ENCODE measurements around the gene LRRFIP2. TPM values are rescaled to one million over a fixed set of nuclear protein-coding genes. Genes with fewer than 3 reads are reported as not detected.

Gene LRRFIP2
- total and polyA plus RNA-seq, 2 experiments from 2014 or later = 29.0 to 48.8 TPM

DNA sequence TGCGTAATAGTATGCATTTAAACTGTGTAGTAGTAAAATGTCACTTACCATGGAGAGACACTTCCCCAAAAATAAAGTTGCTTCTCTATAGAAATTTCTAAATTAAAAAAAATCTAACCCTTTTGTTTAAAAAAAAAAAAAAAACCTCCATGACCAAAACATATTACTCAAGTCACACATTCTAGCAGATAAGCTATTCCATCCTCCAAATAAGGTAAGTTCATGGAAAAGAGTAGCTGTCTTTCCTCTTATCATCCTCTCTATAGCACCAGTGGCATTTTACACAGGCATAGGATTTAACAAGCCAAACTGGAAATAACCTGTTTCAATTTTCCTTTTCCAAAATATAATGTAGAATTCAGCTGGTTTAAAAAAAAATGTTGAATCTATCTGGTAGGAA lies 57.4 kb downstream of the LRRFIP2 start:
- Histone ChIP-seq H2AFZ (no peak overlapping the region), H3K27ac (no peak overlapping the region), H3K4me2 (no peak overlapping the region), H4K20me1 (ENCODE audit: insufficient read depth, poor library complexity, severe bottlenecking) (no peaks in the 10 kb centered on the region), H3K4me1 (ENCODE audit: insufficient read depth) (no peaks in the 10 kb centered on the region), H3K9me2 (replicated peaks; ENCODE audit: insufficient read depth) (no peaks in the 10 kb centered on the region), H3K9me3 (ENCODE audit: low read depth) (no peaks in the 10 kb centered on the region), H3K36me3 (replicated peaks; ENCODE audit: insufficient read depth, low read depth) (no peaks in the 10 kb centered on the region), H3K79me2 (no peaks in the 10 kb centered on the region), H3K27me3 (no peaks in the 10 kb centered on the region), H3K4me3 (no peak overlapping the region)
- whole genome bisulfite sequencing (ENCODE audit: low lambda C conversion rate, missing lambda C conversion rate) = 100% methylated on average over 1 of the region's 1 CpG
- TF ChIP-seq, protein P1, sequence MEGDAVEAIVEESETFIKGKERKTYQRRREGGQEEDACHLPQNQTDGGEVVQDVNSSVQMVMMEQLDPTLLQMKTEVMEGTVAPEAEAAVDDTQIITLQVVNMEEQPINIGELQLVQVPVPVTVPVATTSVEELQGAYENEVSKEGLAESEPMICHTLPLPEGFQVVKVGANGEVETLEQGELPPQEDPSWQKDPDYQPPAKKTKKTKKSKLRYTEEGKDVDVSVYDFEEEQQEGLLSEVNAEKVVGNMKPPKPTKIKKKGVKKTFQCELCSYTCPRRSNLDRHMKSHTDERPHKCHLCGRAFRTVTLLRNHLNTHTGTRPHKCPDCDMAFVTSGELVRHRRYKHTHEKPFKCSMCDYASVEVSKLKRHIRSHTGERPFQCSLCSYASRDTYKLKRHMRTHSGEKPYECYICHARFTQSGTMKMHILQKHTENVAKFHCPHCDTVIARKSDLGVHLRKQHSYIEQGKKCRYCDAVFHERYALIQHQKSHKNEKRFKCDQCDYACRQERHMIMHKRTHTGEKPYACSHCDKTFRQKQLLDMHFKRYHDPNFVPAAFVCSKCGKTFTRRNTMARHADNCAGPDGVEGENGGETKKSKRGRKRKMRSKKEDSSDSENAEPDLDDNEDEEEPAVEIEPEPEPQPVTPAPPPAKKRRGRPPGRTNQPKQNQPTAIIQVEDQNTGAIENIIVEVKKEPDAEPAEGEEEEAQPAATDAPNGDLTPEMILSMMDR (IDR thresholded peaks at IDR 0.05; ENCODE audit: poor library complexity) = no peak
- TF ChIP-seq EZH2 (IDR thresholded peaks at IDR 0.05; ENCODE audit: borderline replicate concordance) (no peak), EZH2phosphoT487 (IDR thresholded peaks at IDR 0.05; ENCODE audit: low read depth, severe bottlenecking, unreplicated experiment) (no peak)
- no peak for DNase-seq (ENCODE audit: low spot score)

DNA sequence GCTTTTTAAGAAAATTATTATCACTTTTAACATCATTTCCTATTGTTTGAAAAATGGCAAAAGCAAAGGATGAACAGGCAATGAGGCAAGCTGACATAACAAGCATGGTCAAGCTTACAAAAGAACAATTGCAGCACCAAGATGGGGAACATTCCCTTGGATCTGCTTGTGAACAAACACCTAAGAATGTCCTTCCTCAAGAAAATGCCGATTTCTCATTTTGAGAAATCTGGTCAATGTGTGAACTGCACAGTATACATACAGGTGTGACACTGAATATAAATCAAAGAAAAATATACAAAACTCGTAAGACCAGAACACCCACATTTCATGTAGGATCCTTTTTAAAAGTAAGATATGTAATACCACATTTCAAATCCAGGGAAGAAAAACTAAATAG lies 58.9 kb downstream of the LRRFIP2 start:
- no peak overlapping the region for H3K4me3 ChIP-seq
- no peak for DNase-seq (ENCODE audit: low spot score)
- H3K27ac ChIP-seq = no peak overlapping the region
- H3K27me3 ChIP-seq = no peaks in the 10 kb centered on the region
- no peaks in the 10 kb centered on the region for H3K9me3 ChIP-seq (ENCODE audit: low read depth)
- no peaks in the 10 kb centered on the region for H4K20me1 ChIP-seq (ENCODE audit: insufficient read depth, poor library complexity, severe bottlenecking)
- no peak overlapping the region for H3K4me2 ChIP-seq
- H3K9me2 ChIP-seq (replicated peaks; ENCODE audit: insufficient read depth) = no peaks in the 10 kb centered on the region
- H2AFZ ChIP-seq = no peak overlapping the region
- TF ChIP-seq EZH2 (IDR thresholded peaks at IDR 0.05; ENCODE audit: borderline replicate concordance) = no peak
- TF ChIP-seq EZH2phosphoT487 (IDR thresholded peaks at IDR 0.05; ENCODE audit: low read depth, severe bottlenecking, unreplicated experiment) = no peak
- TF ChIP-seq, protein P1 (IDR thresholded peaks at IDR 0.05; ENCODE audit: poor library complexity) = no peak
- WGBS (ENCODE audit: low lambda C conversion rate, missing lambda C conversion rate) = 88% methylated on average over 2 of the region's 2 CpGs
- H3K36me3 ChIP-seq (replicated peaks; ENCODE audit: insufficient read depth, low read depth) = no peaks in the 10 kb centered on the region
- no peaks in the 10 kb centered on the region for H3K4me1 ChIP-seq (ENCODE audit: insufficient read depth)
- H3K79me2 ChIP-seq = no peaks in the 10 kb centered on the region

DNA sequence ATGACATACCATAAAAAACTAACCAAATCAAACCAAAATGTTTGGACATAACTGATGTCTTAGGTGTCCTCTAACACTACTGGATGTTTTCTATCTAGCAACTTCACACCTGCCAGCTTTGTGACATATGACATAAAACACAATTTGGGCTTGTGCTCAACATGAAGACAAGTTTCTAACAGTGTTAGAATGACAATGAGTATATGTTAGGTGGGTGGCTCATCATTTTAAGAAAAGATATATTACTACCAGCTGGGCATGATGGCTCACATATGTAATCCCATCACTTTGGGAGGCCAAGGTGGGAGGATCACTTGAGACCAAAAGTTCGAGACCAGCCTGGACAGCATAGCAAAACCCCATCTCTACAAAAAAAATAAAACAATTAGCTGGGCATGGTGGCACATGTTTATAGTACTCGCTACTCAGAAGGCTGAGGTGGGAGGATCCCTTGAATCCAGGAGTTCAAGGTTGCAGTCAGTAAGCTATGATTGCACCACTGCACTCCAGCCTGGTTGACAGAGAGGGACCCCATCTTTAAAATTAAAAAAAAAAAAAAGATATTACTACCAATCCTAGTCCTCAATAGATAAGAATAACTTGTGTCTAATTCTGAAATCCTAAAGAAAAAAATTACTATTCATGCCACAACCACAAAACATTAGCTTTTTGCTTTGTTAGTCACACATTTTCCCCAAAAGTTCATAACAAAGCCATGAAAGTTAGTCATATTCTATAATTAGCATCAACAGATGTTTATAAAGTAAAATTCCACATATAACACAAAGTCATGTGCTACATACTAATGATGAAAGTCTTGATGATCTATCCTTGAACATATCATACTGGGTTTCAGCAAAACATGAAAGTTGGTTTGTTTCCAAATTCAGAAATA lies 59.9 kb downstream of the LRRFIP2 start:
- Histone ChIP-seq H3K4me2 (no peak overlapping the region), H3K9me3 (ENCODE audit: low read depth) (no peaks in the 10 kb centered on the region)
- DNase-seq (ENCODE audit: low spot score) = no peak

More for the DNA sequence above, 59.9 kb downstream of the LRRFIP2 start:
- H2AFZ ChIP-seq = no peak overlapping the region
- no peaks in the 10 kb centered on the region for H3K79me2 ChIP-seq
- H4K20me1 ChIP-seq (ENCODE audit: insufficient read depth, poor library complexity, severe bottlenecking) = no peaks in the 10 kb centered on the region
- H3K9me2 ChIP-seq (replicated peaks; ENCODE audit: insufficient read depth) = no peaks in the 10 kb centered on the region
- H3K27ac ChIP-seq = no peak overlapping the region
- TF ChIP-seq EZH2 (IDR thresholded peaks at IDR 0.05; ENCODE audit: borderline replicate concordance) = no peak
- TF ChIP-seq, protein P1 (IDR thresholded peaks at IDR 0.05; ENCODE audit: poor library complexity) = no peak
- TF ChIP-seq EZH2phosphoT487 (IDR thresholded peaks at IDR 0.05; ENCODE audit: low read depth, severe bottlenecking, unreplicated experiment) = no peak
- WGBS (ENCODE audit: low lambda C conversion rate, missing lambda C conversion rate) = 96% methylated on average over 2 of the region's 2 CpGs
- no peaks in the 10 kb centered on the region for H3K4me1 ChIP-seq (ENCODE audit: insufficient read depth)
- no peak overlapping the region for H3K4me3 ChIP-seq
- H3K27me3 ChIP-seq = no peaks in the 10 kb centered on the region
- no peaks in the 10 kb centered on the region for H3K36me3 ChIP-seq (replicated peaks; ENCODE audit: insufficient read depth, low read depth)
